ENCODE data around the gene TRPM3. TPM values are rescaled to one million over a fixed set of nuclear protein-coding genes. Genes with fewer than 3 reads are reported as not detected.

The TRPM3 gene
- total and polyA plus RNA-seq, 4 donors, result 0.07 to 0.89 (median 0.67) TPM

DNA sequence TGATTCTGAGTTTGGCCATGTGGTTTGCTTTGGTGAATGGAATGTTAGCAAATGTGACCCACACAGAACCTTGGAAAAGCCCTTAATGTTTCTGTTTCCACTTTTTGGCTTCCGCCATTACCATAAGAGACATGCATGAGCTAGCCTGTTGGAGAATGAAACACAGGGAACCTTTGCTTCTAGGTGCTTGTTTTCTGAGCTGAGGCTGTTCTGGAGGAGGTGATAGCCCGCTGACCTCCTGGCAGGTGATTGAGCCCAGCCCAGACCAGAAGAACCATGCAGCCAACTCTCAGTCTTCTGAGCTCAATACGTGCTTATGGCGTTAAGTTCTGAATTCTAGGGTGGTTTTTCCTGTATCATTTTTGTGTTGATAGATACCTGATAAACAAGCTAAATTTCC, 558.4 kb downstream of the TRPM3 start:
- Histone ChIP-seq H3K27ac (ENCODE audit: low read depth in 1 of 2, low read length in 2 of 2) (peak overlapping the region in 1 of 2 donors; percentile 13), H3K4me1 (ENCODE audit: control insufficient read depth in 4 of 4, insufficient read depth in 4 of 4, low read length in 3 of 4) (no peaks in the 10 kb centered on the region), H3K27me3 (ENCODE audit: control insufficient read depth in 4 of 4, insufficient read depth in 4 of 4, low read length in 3 of 4) (no peaks in the 10 kb centered on the region), H3K9me3 (ENCODE audit: control insufficient read depth in 4 of 4, low read length in 3 of 4) (no peaks in the 10 kb centered on the region), H3K36me3 (ENCODE audit: control insufficient read depth in 4 of 4, insufficient read depth in 3 of 4, low read depth in 1 of 4, low read length in 3 of 4) (no peaks in the 10 kb centered on the region), H3K4me3 (ENCODE audit: low read depth in 1 of 3, low read length in 3 of 3) (no peak overlapping the region), H3K9ac (ENCODE audit: low read depth in 1 of 2, low read length in 2 of 2) (no peak overlapping the region)
- DNase-seq (ENCODE audit: low spot score), result no peak
- no peak for TF ChIP-seq FOXA2 (IDR thresholded peaks at IDR 0.05)
- TF ChIP-seq, protein P1, sequence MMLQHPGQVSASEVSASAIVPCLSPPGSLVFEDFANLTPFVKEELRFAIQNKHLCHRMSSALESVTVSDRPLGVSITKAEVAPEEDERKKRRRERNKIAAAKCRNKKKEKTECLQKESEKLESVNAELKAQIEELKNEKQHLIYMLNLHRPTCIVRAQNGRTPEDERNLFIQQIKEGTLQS (IDR thresholded peaks at IDR 0.05), result no peak
- no peak for TF ChIP-seq SP1 (IDR thresholded peaks at IDR 0.05)
- no peak for TF ChIP-seq HNF4G (IDR thresholded peaks at IDR 0.05)
- TF ChIP-seq, protein P2, sequence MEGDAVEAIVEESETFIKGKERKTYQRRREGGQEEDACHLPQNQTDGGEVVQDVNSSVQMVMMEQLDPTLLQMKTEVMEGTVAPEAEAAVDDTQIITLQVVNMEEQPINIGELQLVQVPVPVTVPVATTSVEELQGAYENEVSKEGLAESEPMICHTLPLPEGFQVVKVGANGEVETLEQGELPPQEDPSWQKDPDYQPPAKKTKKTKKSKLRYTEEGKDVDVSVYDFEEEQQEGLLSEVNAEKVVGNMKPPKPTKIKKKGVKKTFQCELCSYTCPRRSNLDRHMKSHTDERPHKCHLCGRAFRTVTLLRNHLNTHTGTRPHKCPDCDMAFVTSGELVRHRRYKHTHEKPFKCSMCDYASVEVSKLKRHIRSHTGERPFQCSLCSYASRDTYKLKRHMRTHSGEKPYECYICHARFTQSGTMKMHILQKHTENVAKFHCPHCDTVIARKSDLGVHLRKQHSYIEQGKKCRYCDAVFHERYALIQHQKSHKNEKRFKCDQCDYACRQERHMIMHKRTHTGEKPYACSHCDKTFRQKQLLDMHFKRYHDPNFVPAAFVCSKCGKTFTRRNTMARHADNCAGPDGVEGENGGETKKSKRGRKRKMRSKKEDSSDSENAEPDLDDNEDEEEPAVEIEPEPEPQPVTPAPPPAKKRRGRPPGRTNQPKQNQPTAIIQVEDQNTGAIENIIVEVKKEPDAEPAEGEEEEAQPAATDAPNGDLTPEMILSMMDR (IDR thresholded peaks at IDR 0.05; ENCODE audit: low read depth, low read length, missing input control), result no peak
- TF ChIP-seq NR2F2 (IDR thresholded peaks at IDR 0.05), result no peak
- TF ChIP-seq, protein P3, sequence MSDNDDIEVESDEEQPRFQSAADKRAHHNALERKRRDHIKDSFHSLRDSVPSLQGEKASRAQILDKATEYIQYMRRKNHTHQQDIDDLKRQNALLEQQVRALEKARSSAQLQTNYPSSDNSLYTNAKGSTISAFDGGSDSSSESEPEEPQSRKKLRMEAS (IDR thresholded peaks at IDR 0.05), result no peak
- no peak for TF ChIP-seq TAF1 (conservative IDR thresholded peaks at IDR 0.05)
- no peak for TF ChIP-seq GABPA (IDR thresholded peaks at IDR 0.05 in 1 of 2, conservative IDR thresholded peaks at IDR 0.05 in 1 of 2)
- TF ChIP-seq EGR1 (IDR thresholded peaks at IDR 0.05; ENCODE audit: low read depth in 2 of 2), result no peak
- 93% methylated on average over 4 of the region's 4 CpGs for WGBS

DNA sequence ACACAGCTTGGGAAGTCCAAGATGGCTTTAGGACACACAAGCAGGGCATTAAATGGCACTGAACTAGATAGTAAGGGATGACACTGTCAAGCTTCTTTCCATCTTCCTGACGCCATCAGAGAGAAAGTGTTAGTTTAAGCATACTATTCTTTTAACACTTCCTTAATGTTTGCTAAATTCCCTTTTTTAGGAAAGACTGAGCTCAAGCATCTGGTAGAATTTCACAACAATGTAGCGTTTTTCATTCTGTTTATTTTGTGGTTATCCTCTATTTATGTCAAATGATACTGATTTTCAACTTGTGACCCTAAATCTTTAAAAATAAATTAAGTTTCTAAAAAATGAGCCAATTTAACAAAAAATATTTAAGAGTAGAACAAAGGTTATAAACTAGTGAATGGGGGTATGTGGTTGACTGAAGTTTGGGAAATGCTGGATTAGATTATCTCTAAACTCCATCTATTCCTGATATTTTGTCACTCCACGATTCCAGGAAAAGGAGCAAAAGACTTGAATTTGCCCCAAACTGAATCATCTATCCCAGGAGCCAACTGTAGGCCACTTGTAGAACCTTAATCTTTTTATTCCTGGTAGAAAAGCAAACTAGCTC, 559.5 kb downstream of the TRPM3 start:
- WGBS, result 76% methylated on average over 3 of the region's 3 CpGs
- Histone ChIP-seq H3K9ac (ENCODE audit: low read depth in 1 of 2, low read length in 2 of 2) (no peak overlapping the region), H3K36me3 (ENCODE audit: control insufficient read depth in 4 of 4, insufficient read depth in 3 of 4, low read depth in 1 of 4, low read length in 3 of 4) (no peaks in the 10 kb centered on the region), H3K27ac (ENCODE audit: low read depth in 1 of 2, low read length in 2 of 2) (no peak overlapping the region), H3K4me3 (ENCODE audit: low read depth in 1 of 3, low read length in 3 of 3) (no peak overlapping the region), H3K4me1 (ENCODE audit: control insufficient read depth in 4 of 4, insufficient read depth in 4 of 4, low read length in 3 of 4) (no peaks in the 10 kb centered on the region), H3K9me3 (ENCODE audit: control insufficient read depth in 4 of 4, low read length in 3 of 4) (no peaks in the 10 kb centered on the region), H3K27me3 (ENCODE audit: control insufficient read depth in 4 of 4, insufficient read depth in 4 of 4, low read length in 3 of 4) (no peaks in the 10 kb centered on the region)
- TF ChIP-seq HNF4A (conservative IDR thresholded peaks at IDR 0.05) (no peak), FOXA1 (IDR thresholded peaks at IDR 0.05) (no peak), SP1 (IDR thresholded peaks at IDR 0.05) (peak; percentile 10), NR2F2 (IDR thresholded peaks at IDR 0.05) (peak; percentile 39)
- no peak for DNase-seq (ENCODE audit: low spot score)

DNA sequence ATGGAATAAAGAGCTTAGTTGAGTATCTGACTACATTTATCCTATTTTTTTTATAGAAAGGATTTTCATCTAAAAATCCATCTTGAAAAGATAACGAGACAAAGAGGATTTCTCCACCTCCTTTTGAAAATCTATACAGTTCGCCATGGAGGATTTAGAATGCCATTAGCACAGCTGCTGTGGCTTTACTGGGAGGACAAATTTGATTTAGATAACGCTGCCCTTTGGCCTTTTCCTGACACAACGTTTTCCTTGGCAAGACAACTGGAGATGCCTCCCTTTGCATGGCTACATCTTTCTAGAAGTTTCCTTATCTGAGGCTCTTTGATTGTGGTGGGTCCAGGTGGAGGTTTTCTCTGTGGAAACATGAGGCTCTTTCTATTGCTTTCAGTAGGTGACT, 560.3 kb downstream of the TRPM3 start:
- H3K36me3 ChIP-seq (ENCODE audit: control insufficient read depth in 4 of 4, insufficient read depth in 3 of 4, low read depth in 1 of 4, low read length in 3 of 4), result no peaks in the 10 kb centered on the region
- no peaks in the 10 kb centered on the region for H3K4me1 ChIP-seq (ENCODE audit: control insufficient read depth in 4 of 4, insufficient read depth in 4 of 4, low read length in 3 of 4)
- TF ChIP-seq HNF4A (conservative IDR thresholded peaks at IDR 0.05), result no peak
- TF ChIP-seq GABPA (IDR thresholded peaks at IDR 0.05 in 1 of 2, conservative IDR thresholded peaks at IDR 0.05 in 1 of 2), result no peak
- TF ChIP-seq TAF1 (conservative IDR thresholded peaks at IDR 0.05), result no peak
- no peak for TF ChIP-seq FOXA2 (IDR thresholded peaks at IDR 0.05)
- TF ChIP-seq YY1 (IDR thresholded peaks at IDR 0.05), result no peak
- TF ChIP-seq, protein P2 (IDR thresholded peaks at IDR 0.05; ENCODE audit: low read depth, low read length, missing input control), result no peak
- TF ChIP-seq, protein P1 (IDR thresholded peaks at IDR 0.05), result no peak
- TF ChIP-seq EGR1 (IDR thresholded peaks at IDR 0.05; ENCODE audit: low read depth in 2 of 2), result no peak
- no peak for TF ChIP-seq RAD21 (IDR thresholded peaks at IDR 0.05)
- no peak for TF ChIP-seq FOXA1 (IDR thresholded peaks at IDR 0.05)
- no peak for TF ChIP-seq REST (IDR thresholded peaks at IDR 0.05)
- TF ChIP-seq HNF4G (IDR thresholded peaks at IDR 0.05), result no peak
- TF ChIP-seq NR2F2 (IDR thresholded peaks at IDR 0.05), result no peak
- TF ChIP-seq JUND (IDR thresholded peaks at IDR 0.05), result no peak
- no peak for TF ChIP-seq SP1 (IDR thresholded peaks at IDR 0.05)
- H3K27me3 ChIP-seq (ENCODE audit: control insufficient read depth in 4 of 4, insufficient read depth in 4 of 4, low read length in 3 of 4), result no peaks in the 10 kb centered on the region
- no peaks in the 10 kb centered on the region for H3K9me3 ChIP-seq (ENCODE audit: control insufficient read depth in 4 of 4, low read length in 3 of 4)
- H3K4me3 ChIP-seq (ENCODE audit: low read depth in 1 of 3, low read length in 3 of 3), result no peak overlapping the region
- no peak overlapping the region for H3K9ac ChIP-seq (ENCODE audit: low read depth in 1 of 2, low read length in 2 of 2)
- 72% methylated on average over 4 of the region's 4 CpGs for WGBS
- H3K27ac ChIP-seq (ENCODE audit: low read depth in 1 of 2, low read length in 2 of 2), result no peak overlapping the region
- no peak for DNase-seq (ENCODE audit: low spot score)

Data from liver (tissue), 9 donors.